H1 (cell line): ENCODE data around the gene GYPC. TPM values are rescaled to one million over a fixed set of nuclear protein-coding genes. Genes with fewer than 3 reads are reported as not detected.

Source experiments
- CBX8 ChIP-seq: fragments of 300-800, 300-1000 bp; sonication (generic); IDR thresholded peaks from 2 replicates; pipeline ENCODE4 v1.7.1; 2016; ENCODE audit warnings: low read depth, low read length, borderline replicate concordance
- CEBPB ChIP-seq: IDR thresholded peaks from 2 replicates; pipeline ENCODE4 v1.6.1; 2012; ENCODE audit warnings: low read depth, low read length
- CHD1 ChIP-seq: IDR thresholded peaks from 2 replicates; pipeline ENCODE4 v1.6.1; 2012; ENCODE audit warnings: low read depth, low read length, improper control_type of control experiment
- FOSL1 ChIP-seq: IDR thresholded peaks from 2 replicates; pipeline ENCODE4 v1.6.1; 2011; ENCODE audit warnings: mild to moderate bottlenecking, low read depth, low read length, moderate library complexity; ENCODE audit not compliant: insufficient read depth
- HDAC6 ChIP-seq: IDR thresholded peaks from one replicate; pipeline ENCODE4 v1.7.1; 2012; ENCODE audit warnings: low read depth, mild to moderate bottlenecking, inconsistent platforms, low read length, moderate library complexity
- JUN ChIP-seq: IDR thresholded peaks from 2 replicates; pipeline ENCODE4 v1.6.1; 2011; ENCODE audit warnings: low read depth, mild to moderate bottlenecking, improper control_type of control experiment, low read length
- KDM4A ChIP-seq: IDR thresholded peaks from one replicate; pipeline ENCODE4 v1.7.1; 2012; ENCODE audit warnings: low read depth, mild to moderate bottlenecking, moderate library complexity, low read length, inconsistent platforms; ENCODE audit not compliant: severe bottlenecking
- polyA plus RNA-seq, 7 experiments: library from polyadenylated mRNA; depleted of rRNA in 3 of 7; stranded (reverse) in 5 of 7; unstranded in 2 of 7; fragments of >200 nt in 5 of 7; fragments of 200-250 nt in 2 of 7; gene quantifications; 1 replicate in 5 of 7; 2 replicates in 1 of 7; 4 replicates in 1 of 7; pipeline versions ENCODE4 v1.2.1 to v1.2.3, GENCODE V29; 2011 to 2013; ENCODE audit warnings: missing spikeins in 2 of 7, mixed read lengths in 2 of 7
- total RNA-seq: library from RNA; stranded (reverse); fragmentation: NEBNext Ultra II Directional; extraction: Animal tissue kit (Norgen Biotek cat#: 25700); gene quantifications from 2 replicates; pipeline ENCODE4 v1.2.1, GENCODE V29; 2021

Gene GYPC
- total and polyA plus RNA-seq, 2 of the 8 experiments (the other 6 are each of a cell fraction or from before 2014, with no cell fraction given) = 26.8 to 53.6 TPM

DNA sequence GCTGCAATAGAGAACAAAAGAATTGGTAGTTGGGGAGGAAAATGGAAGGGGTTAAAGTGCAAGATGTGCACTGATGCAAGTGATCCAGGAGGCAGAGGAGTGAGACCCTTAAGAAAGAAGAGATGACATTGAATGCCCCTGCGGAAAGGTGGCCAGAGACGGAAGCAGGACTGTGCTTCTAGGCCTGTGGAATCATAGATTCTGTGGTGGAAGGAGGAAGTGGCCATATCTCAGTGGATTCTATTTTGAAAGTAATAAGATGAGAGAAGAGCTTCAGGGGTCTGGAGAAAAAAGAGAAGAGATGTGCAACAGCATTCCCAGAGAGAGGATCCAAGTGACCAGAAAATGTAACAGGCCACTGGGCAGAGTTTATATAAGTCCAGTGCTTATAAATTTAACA is 18.6 kb upstream of the GYPC start (continued):
- no peak for TF ChIP-seq CHD1
- TF ChIP-seq CEBPB = no peak
- TF ChIP-seq HDAC6 = no peak
- TF ChIP-seq FOSL1 = no peak
- TF ChIP-seq JUN = no peak
- no peak for TF ChIP-seq CBX8
- TF ChIP-seq KDM4A = no peak
